Activated T-helper 9 cell treated with anti-CD3 and anti-CD28 coated beads, Interleukin-2, amount 50 U/mL, for 16 hours (primary cell): Measurements from ENCODE around the gene DNAJB11.
"Not testable (repeated sequence)": the region's sequence is repeated elsewhere in the genome, so short reads cannot be mapped to it uniquely, and the experiment has no call there.

ENCODE experiments used
- DNase-seq: peaks from one replicate; pipeline ENCODE4 v3.0.0-alpha.2; 2020; ENCODE audit warnings: low read depth

Gene DNAJB11

GRCh38 chr3:186570096-186570940 is at the start of gene DNAJB11:
Gene DNAJB11, plus strand, starts transcription at chr3:186570720. Its CDS starts 178 bp downstream, at chr3:186570898.
- peak; percentile 97 for DNase-seq

GRCh38 chr3:186520957-186521842 is 49.3 kb upstream of the DNAJB11 start:
- DNase-seq: no peak

DNA sequence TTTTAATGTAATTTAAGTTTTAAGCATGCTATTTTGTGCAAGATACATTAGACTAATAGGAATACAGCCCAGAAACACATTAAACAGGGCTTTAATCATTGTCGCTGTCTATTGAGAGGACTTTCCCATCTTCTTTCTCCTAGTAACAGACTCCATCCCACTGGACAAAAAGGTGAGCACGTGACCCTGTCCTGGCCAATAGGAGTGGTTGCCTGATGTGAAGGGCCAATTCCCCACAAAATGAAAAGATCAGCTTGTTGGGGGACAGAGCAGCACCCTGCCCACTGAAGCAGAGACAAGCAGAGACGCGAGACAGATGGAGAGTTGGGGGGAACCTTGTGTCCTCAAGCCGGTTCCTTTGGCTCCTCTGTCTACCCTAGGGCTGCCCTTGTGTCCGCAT is 47.5 kb upstream of the DNAJB11 start:
- DNase-seq: no peak

DNA sequence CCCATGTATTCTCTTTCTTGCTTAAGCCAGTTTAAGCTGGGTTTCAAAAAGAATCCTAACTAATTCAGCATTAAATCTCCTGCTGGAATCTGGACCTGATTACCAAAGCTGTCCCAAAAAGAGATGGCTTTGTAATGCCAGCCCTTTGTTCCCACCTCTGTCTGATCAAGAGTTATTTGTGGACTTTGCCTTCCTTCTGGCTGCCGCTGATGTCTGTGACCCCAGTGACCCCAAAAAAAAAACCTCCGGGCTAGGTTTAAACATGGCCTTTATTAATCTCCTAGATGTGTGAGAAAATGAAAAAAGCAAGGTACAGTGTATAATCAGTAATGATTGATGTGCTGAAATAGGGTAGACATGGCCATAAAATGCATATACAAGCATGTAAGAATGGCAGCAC is 47.1 kb upstream of the DNAJB11 start:
- no peak for DNase-seq

DNA sequence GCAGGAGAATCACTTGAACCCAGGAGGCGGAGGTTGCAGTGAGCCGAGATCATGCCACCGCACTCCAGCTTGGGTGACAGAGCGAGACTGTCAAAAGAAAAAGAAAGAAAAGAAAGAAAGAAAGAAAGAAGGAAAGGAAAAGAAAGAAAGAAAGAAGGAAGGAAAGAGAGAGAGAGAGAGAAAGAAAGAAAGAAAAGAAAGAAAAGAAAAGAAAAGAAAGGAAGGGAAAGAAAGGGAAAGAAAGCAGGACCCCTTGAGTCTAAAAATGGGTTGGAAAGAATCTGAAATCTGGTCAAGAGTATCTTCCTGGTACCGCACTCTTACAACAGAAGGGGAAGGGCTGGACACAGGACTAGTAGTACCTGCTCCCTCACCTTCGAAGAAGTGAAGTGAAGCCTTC is 45.9 kb upstream of the DNAJB11 start:
- no peak for DNase-seq

DNA sequence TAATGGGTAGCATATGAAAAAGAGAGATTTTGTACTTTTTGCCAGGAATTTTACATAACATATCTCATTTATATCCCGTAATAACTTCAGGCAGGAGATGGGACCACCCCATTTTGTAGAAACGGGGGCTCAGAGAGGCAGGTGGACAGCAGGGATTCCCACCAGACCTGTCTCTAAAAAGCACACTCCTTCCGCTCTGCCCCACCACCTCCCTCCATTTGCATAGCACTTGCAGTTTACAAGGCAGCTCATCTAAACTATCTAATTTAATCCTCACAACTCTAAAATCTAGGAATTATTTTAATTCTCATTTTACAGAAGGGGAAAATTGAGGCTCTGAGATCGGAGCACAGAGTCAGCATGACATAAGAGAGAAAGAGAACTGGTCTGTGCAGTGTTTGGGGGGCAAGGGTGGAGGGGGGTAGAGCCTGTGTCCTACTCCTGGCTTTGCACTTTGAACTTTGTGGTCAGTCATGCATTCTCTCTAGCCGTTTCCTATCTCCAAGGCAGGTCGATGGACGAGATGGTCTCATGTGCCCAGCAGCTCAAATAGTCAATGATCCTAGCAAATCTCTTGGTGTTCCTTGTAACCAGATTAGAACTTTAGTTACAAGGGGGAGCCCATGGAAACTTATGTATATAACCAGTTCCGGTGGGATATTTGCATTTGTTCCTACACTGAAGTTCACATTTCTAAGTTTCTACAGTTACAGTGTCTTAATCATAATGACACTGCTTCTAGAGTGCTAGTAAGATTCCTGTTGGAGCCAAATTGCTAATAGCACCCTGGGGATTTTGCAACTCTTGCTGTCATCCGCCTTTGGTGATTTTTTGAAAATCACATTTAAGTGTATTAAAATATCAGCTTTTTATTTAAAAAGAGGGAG is 44.9 kb upstream of the DNAJB11 start:
- DNase-seq: no peak

GRCh38 chr3:186526256-186526606 is 44.3 kb upstream of the DNAJB11 start:
- DNase-seq: no peak

DNA sequence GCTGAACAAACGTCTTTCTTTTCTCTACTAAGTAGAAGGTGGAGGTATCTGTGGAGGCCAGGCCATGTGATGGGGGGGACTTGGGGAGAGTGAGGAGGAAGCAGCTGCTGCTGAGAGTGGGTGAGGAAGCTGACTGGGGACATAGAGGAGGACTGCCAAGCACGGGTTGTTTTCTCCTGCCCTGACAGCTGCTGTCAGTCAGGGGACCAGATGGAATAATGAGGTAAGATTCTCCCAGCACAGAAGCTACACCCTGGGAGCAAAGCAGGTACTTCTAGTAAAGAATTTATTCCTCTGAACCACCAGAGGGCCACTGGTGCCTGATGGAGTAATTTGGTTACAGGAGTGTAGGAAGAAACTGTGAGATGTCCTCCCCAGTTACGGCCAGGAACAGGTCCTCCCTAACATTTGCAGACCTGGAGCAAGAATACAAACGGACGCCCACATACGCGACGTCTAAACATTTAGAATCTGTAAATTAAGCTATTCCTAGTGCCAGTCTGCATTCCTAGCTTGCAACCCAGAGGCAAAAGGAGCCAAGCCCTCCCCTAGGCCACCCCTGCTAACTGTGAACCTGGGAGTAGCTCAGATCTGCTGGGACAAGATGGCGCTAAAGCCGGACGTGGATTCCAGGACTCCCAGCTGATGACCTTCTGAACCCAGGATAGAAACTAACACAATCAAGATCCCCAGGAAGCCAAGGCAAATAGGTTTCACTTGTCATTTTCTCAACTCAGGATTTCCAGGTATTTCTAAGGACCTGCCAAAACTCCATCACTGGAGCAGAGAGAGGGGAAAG is 41.1 kb upstream of the DNAJB11 start:
- no peak for DNase-seq

GRCh38 chr3:186530415-186530814 is 40.1 kb upstream of the DNAJB11 start:
- no peak for DNase-seq

- not testable (repeated sequence) for DNase-seq
Measured at GRCh38 chr3:186531694-186532093, 38.8 kb upstream of the DNAJB11 start.

DNA sequence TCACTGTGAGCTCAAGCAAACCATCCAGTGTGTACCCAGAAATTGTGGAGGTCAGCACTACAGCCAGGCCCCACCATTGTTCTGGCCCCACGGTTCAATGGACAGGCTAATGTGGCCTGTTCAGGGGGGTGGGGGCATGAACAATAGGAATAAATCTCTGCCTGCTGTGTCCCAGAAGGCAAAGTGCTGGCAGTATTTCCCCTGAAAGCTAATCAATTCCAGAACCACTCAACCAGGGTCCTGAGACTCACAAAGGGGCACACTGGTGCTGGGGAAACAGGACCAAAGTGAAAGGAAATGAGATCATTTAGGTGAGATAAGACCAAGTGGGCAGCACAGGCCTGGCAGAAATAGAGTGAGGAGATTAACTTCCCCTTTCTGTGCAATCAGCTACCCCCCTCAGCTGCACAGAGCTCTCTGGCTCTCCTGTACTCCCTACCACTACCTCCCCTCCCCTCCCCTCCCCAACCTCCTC is 37.9 kb upstream of the DNAJB11 start:
- no peak for DNase-seq

DNA sequence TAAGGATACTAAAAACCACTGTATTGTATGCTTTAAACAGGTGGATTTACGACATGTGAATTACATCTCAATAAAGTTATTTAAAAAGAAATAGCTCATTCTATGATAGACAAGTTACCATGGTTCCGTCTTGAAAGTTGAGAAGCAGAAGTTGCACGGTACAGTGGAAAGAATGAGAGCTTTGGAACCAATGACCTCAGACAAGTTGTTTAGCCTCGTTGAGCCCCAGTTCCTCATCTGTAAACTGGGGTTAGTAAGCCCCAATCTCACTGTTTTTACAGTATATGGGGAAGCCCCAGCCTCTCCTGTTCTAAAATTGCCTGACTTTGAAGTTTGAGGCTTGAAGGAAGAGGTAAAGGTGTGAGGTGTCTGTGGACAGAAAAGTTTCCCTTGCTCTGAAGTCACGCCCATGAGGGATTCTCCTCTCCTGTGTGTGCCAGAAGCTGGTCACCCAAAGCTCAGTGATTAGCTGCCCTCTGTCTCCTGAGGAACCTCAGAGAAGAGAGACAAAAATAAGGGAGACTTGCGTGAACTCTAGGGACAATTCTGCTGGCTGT is 36.3 kb upstream of the DNAJB11 start:
- DNase-seq: peak; percentile 17

DNA sequence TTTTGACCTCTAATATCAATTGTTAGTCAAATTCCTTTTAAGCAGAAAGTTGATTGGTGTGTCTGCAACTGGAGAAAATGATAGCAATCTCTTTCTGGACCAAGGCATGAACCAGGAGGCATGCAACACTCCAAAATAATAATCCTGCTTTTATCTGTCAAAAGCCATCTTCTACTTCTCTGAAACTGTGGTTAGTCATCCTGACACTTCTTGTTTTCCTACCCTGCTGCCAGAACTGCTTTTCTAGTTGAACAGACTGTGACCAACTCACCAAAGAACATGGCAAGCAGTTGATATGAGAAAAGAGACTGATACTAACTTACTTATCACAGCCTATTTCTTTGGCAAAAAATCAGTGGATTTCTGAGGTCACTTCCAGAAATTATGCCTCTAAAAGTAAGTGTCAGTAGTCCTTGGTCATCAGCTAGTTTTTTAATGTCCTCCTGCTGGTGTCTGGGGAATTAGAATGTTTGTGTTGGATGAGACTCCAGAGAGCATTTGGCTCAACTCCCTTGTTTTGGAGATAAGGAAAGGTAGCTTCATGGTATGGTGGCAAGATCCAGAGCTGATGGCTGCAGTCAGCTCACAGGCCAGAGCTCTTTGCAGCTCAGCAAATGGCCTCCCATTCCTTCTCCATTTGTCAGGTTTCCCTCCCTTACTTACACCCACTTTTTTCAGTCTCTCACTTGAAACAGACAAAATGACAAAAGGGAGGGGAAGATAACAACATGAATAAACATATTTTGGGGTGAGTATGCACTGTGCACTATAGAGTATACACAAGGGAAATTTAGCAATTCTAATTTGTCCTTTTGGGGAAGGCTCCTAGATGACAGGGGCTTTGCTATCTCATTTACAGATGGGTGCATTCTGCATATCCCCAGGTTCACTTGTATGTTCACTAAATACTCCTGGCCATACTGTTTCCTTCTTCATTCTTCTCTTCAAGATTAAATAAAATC is 33.4 kb upstream of the DNAJB11 start:
- DNase-seq: no peak

DNA sequence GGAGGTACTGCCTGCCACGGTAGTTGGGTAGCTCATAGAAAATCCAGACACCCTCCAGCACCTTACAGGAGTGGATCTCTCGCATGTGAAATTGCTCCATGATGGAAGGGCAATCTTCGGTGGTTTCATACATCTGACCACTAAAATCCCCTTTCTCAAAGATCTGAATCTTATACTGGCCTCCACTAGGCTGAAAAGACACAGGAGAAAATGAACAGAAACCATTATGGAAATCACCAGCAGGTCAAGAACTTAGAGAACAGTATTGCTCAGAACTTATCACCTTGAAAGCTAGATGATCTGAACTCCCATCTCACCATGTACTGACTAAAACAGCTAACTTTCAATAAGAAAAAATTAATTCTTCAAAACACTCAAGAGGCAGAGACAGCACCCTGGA is 31.7 kb upstream of the DNAJB11 start:
- DNase-seq: no peak

GRCh38 chr3:186540221-186540834 is 30.2 kb upstream of the DNAJB11 start:
- DNase-seq: peak; percentile 69

DNA sequence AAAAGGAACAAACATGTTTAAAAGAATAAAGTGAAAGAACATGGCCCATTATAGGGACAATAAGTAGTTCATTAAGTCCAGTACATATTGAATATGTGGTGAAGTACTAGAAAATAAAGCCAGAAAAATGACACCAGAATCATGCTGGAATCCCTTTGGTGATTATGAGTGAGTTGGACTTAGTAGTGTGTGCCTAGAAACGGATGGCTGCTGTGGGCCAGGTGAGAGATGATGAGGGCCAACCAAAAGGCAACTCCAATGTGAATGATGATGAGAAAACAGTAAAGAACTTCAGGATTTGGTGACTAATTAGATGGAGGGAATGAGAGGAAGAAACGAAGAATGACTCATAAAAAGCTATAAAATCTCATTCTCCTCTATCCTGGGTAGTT is 29.7 kb upstream of the DNAJB11 start:
- DNase-seq: no peak

GRCh38 chr3:186544281-186544680 is 26.2 kb upstream of the DNAJB11 start, which contains the start of gene CRYGS:
Gene CRYGS, minus strand, starts transcription at chr3:186544380. Its CDS starts 54 bp downstream, at chr3:186544326.
- no peak for DNase-seq

DNA sequence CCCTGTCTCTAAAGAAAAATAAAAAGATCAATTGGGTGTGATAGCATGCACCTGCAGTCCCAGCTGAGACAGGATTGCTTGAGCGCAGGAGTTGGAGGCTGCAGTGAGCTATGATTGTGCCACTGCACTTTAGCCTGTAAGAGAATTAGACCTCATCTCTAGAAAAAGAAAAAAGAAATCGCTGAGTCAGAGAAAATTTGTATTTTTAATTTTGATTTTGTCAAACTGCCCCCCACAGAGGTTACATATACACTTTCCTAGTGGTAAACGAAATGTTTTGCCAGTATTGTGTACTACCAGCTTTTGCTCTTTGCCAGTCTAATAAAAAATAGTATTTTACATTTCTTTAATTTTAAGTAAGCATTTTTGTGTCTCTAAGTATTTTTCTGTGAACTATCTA is 21.0 kb upstream of the DNAJB11 start:
- no peak for DNase-seq

DNA sequence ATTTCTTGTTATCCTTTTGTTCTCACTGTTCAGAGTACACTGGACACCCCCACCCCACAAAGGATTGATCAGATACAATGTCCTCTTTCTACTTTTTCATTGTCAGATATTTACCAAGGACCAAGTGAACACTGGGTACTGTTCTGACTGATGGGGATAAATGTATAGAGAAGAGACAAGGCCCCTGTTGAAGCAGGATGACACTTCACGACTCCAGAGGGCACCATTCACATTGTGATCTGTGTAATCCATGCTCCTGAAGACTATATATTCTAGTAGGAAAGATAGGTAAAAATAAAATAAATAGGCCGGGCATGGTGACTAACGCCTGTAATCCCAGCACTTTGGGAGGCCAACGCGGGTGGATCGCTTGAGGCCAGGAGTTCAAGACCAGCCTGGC is 19.1 kb upstream of the DNAJB11 start:
- DNase-seq: no peak
